ENCODE data around the gene DCX. TPM values are rescaled to one million over a fixed set of nuclear protein-coding genes. Genes with fewer than 3 reads are reported as not detected.

DCX gene
- total RNA-seq, 2 experiments from 2014 or later: not detected

DNA sequence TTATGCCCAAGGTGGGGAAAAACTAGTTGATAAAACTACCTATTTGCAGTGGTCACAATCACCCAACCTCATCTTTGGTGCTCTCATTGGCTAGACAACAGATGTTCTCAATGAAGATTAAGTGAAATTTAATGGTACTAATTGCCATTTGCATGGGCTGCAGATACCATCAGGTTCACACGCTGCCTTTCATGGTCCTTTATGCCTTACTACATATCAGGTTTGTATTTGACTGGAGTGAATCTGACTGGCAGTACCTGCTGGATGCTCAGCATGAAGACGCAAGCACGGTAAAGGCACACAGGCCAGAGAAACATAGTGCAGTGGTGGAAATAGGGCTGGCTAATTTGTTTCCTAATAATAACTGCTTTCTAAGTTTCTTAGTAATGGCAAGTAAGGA, 48.3 kb downstream of the DCX start:
- ChIA-PET POLR2A (no interaction called here), CTCF (no interaction called here)
- ATAC-seq (no peak), DNase-seq (no peak)
- no peaks in the 10 kb centered on the region for H3K36me3 Mint-ChIP-seq (ENCODE audit: low read depth)
- no peaks in the 10 kb centered on the region for H3K27me3 Mint-ChIP-seq
- no peak overlapping the region for H3K4me3 Mint-ChIP-seq
- H3K9me3 Mint-ChIP-seq: no peaks in the 10 kb centered on the region
- H3K27ac Mint-ChIP-seq: no peak overlapping the region
- intact Hi-C loops (cut with micrococcal nuclease): no loop called here
- TF ChIP-seq, protein P1, sequence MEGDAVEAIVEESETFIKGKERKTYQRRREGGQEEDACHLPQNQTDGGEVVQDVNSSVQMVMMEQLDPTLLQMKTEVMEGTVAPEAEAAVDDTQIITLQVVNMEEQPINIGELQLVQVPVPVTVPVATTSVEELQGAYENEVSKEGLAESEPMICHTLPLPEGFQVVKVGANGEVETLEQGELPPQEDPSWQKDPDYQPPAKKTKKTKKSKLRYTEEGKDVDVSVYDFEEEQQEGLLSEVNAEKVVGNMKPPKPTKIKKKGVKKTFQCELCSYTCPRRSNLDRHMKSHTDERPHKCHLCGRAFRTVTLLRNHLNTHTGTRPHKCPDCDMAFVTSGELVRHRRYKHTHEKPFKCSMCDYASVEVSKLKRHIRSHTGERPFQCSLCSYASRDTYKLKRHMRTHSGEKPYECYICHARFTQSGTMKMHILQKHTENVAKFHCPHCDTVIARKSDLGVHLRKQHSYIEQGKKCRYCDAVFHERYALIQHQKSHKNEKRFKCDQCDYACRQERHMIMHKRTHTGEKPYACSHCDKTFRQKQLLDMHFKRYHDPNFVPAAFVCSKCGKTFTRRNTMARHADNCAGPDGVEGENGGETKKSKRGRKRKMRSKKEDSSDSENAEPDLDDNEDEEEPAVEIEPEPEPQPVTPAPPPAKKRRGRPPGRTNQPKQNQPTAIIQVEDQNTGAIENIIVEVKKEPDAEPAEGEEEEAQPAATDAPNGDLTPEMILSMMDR (IDR thresholded peaks at IDR 0.05): no peak
- no peaks in the 10 kb centered on the region for H3K4me1 Mint-ChIP-seq (ENCODE audit: low read depth)

DNA sequence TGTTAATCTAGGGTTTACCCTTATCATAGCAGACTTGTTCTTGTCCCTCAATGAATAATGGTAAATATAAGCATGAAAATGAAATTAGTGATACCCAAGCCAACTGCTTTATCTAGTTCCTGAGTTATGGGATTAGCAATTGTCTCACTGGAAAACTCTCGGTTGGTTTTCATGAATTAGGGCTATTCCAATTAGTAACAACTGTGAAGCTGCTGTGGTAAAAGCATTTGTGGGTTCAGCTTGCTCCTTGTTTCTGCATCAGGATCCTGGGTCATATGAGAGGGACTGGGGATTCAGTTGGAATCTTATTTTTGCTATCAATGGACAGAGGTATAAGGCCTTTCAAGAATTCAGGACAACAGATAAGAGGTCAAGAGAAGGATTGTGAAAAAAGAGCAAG, 50.2 kb downstream of the DCX start:
- no peaks in the 10 kb centered on the region for H3K9me3 Mint-ChIP-seq
- H3K36me3 Mint-ChIP-seq (ENCODE audit: low read depth): no peaks in the 10 kb centered on the region
- no peaks in the 10 kb centered on the region for H3K27me3 Mint-ChIP-seq
- ChIA-PET CTCF (no interaction called here), POLR2A (no interaction called here)
- ATAC-seq (no peak), DNase-seq (no peak)
- H3K4me3 Mint-ChIP-seq: no peak overlapping the region
- intact Hi-C loops (cut with micrococcal nuclease): no loop called here
- H3K4me1 Mint-ChIP-seq (ENCODE audit: low read depth): no peaks in the 10 kb centered on the region
- TF ChIP-seq, protein P1 (IDR thresholded peaks at IDR 0.05): no peak
- H3K27ac Mint-ChIP-seq: no peak overlapping the region

DNA sequence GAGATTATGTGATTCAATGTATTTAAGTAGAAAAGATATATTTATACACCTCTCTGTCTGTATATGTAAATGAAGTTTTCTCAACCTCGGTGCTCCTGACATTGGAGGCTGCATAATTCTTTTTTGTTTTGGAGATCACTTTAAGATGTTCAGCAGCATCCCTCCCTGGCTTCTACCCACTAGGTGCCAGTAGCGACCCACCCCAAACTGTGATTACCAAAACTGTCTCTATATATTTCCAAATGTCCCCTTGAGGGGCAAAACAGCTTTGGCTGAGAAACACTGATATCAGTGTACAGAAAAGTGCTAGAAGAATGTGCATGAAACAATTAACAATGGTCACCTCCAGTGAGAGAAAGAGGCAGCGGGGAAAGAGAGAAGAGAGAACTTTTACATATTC, 51.2 kb downstream of the DCX start:
- CTCF ChIA-PET: no interaction called here
- intact Hi-C loops (cut with micrococcal nuclease): no loop called here
- TF ChIP-seq, protein P1 (IDR thresholded peaks at IDR 0.05): no peak
- no peaks in the 10 kb centered on the region for H3K27me3 Mint-ChIP-seq
- H3K36me3 Mint-ChIP-seq (ENCODE audit: low read depth): no peaks in the 10 kb centered on the region
- POLR2A ChIA-PET: no interaction called here
- DNase-seq (no peak), ATAC-seq (no peak)
- H3K4me3 Mint-ChIP-seq: no peak overlapping the region
- H3K4me1 Mint-ChIP-seq (ENCODE audit: low read depth): no peaks in the 10 kb centered on the region
- H3K9me3 Mint-ChIP-seq: no peaks in the 10 kb centered on the region
- H3K27ac Mint-ChIP-seq: no peak overlapping the region

DNA sequence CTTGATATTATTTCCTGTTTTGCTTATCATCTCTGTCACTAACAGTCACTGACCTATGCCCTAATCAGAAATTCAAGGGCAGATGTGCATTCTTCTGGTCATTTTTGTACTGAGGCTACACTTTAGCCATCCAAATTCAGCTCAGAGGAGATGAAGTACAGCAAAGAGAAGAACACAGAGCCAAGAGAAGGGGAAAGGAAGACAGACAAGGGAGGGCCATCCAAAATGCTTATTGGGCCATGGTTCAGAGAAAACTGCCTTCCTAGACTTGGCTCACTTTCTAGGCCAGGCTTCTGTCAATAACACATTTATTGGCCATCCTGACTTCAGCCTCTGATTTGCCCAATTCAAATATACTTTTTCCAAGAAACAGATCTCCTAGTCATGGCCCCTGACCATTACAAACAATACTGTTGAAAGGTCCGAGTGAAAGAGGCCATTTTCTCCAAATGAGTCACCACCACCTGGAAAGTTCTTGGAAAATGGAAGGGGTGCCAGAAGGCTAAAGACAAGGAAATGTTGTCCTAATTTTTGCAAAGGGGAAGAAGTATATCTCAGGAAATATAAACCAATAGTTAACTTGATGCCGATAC, 56.4 kb downstream of the DCX start:
- Mint-ChIP-seq H3K4me3 (no peak overlapping the region), H3K9me3 (no peaks in the 10 kb centered on the region), H3K27ac (no peak overlapping the region), H3K4me1 (ENCODE audit: low read depth) (no peaks in the 10 kb centered on the region), H3K27me3 (no peaks in the 10 kb centered on the region), H3K36me3 (ENCODE audit: low read depth) (no peaks in the 10 kb centered on the region)
- TF ChIP-seq, protein P1 (IDR thresholded peaks at IDR 0.05): no peak
- DNase-seq: no peak
- ChIA-PET POLR2A (no interaction called here), CTCF (interaction anchor here (1.0 kb wide), 1 partner anchor 16 kb away, joined by 3 read pairs; no protein-coding TSS in a partner anchor)
- intact Hi-C loops (cut with micrococcal nuclease): no loop called here
- ATAC-seq: no peak

DNA sequence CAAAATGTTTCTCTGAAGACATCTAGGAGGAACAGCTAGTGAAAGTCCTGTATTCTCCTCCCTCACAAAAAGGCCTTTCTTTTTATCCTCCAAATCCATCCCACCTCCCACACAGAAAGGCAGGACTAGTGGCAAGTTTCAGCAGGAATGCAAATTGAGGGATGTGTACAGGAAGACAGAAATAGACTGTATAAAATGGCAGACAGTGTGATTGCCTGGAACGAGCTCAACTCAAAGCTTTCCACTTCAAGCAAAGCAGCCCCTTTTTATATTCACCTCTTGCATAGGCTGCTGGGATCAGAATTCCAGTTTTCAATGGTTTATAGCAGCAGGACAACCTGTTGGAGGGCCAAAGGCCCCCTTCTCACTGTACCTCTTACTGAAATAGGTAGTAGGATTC, 57.5 kb downstream of the DCX start:
- TF ChIP-seq, protein P1 (IDR thresholded peaks at IDR 0.05): no peak
- ChIA-PET CTCF (interaction anchor here (1.0 kb wide), 1 partner anchor 17 kb away, joined by 3 read pairs; no protein-coding TSS in a partner anchor), POLR2A (no interaction called here)
- Mint-ChIP-seq H3K4me1 (ENCODE audit: low read depth) (no peaks in the 10 kb centered on the region), H3K36me3 (ENCODE audit: low read depth) (no peaks in the 10 kb centered on the region), H3K27me3 (no peaks in the 10 kb centered on the region), H3K27ac (no peak overlapping the region), H3K9me3 (no peaks in the 10 kb centered on the region), H3K4me3 (no peak overlapping the region)
- intact Hi-C loops (cut with micrococcal nuclease): no loop called here
- ATAC-seq (no peak), DNase-seq (no peak)

Measured in activated CD8-positive, alpha-beta T cell treated with anti-CD3 and anti-CD28 coated beads for 36 hours (primary cell).